Natural killer cell (primary cell): ENCODE results near the gene PDE11A. TPM values are rescaled to one million over a fixed set of nuclear protein-coding genes. Genes with fewer than 3 reads are reported as not detected.

Experiments used
- ATAC-seq, 3 donors: fragments of 150-1000 bp in 2 of 3; fragments of 200-7000 bp in 1 of 3; cut with Tn5 transposase; 1 replicate in 1 of 3; 2 replicates in 2 of 3; pipeline ENCODE4 v1.10.0; 2021; ENCODE audit warnings: mild to moderate bottlenecking in 2 of 3, moderate library complexity in 2 of 3
- DNase-seq, 2 donors: peaks; one replicate each; pipeline versions ENCODE4 v3.0.0 to v3.0.0-alpha.2; 2013 to 2021; ENCODE audit warnings: mixed read lengths in 1 of 2
- H3K27ac ChIP-seq: one replicate; pipeline ENCODE4 v1.5.1; 2013; ENCODE audit warnings: mild to moderate bottlenecking, low read length
- H3K27me3 ChIP-seq: one replicate; pipeline ENCODE4 v1.6.1; 2013; ENCODE audit warnings: low read length; ENCODE audit not compliant: control insufficient read depth, insufficient read depth
- H3K36me3 ChIP-seq: one replicate; pipeline ENCODE4 v1.6.1; 2013; ENCODE audit warnings: low read length; ENCODE audit not compliant: control insufficient read depth, insufficient read depth
- H3K4me1 ChIP-seq: one replicate; pipeline ENCODE4 v1.6.1; 2013; ENCODE audit warnings: low read length; ENCODE audit not compliant: control insufficient read depth, insufficient read depth
- H3K4me3 ChIP-seq: one replicate; pipeline ENCODE4 v1.5.1; 2013; ENCODE audit warnings: low read length
- H3K9me3 ChIP-seq: one replicate; pipeline ENCODE4 v1.6.1; 2013; ENCODE audit warnings: low read length; ENCODE audit not compliant: control insufficient read depth, insufficient read depth
- H3K27ac Mint-ChIP-seq, 2 donors: one replicate each; pipeline ENCODE4 v1.8.0; 2022; ENCODE audit warnings: mild to moderate bottlenecking in 2 of 2, mixed read lengths in 2 of 2, moderate library complexity in 1 of 2
- H3K27me3 Mint-ChIP-seq, 2 donors: one replicate each; pipeline ENCODE4 v1.8.0; 2022; ENCODE audit warnings: low read depth in 2 of 2, mixed read lengths in 2 of 2
- H3K36me3 Mint-ChIP-seq: one replicate; pipeline ENCODE4 v1.8.0; 2022; ENCODE audit warnings: mixed read lengths
- H3K4me1 Mint-ChIP-seq, 2 donors: one replicate each; pipeline ENCODE4 v1.8.0; 2022; ENCODE audit warnings: mixed read lengths in 2 of 2
- H3K4me3 Mint-ChIP-seq: one replicate; pipeline ENCODE4 v1.8.0; 2022; ENCODE audit warnings: mild to moderate bottlenecking, moderate library complexity, mixed read lengths
- H3K9me3 Mint-ChIP-seq, 2 donors: one replicate each; pipeline ENCODE4 v1.8.0; 2022; ENCODE audit warnings: mixed read lengths in 2 of 2
- WGBS: methylation state at CpG from one replicate; pipeline ENCODE4 v1.1.7; 2013; ENCODE audit warnings: missing lambda C conversion rate; ENCODE audit not compliant: insufficient coverage; 5-methylcytosine and 5-hydroxymethylcytosine counted together
- intact Hi-C: fragments of 100-400 bp; cut with micrococcal nuclease; formaldehyde crosslinking; loops from one replicate; pipeline ENCODE4 v1.14.2; 2022
- total RNA-seq, 4 donors: library from RNA; stranded (reverse); fragments of 120-200 nt in 1 of 4; gene quantifications; one replicate each; pipeline versions ENCODE4 v1.2.3 to v1.2.4, GENCODE V29; 2013 to 2022
- TF ChIP-seq, protein P1 (sequence below): fragments of 200-600 bp; IDR thresholded peaks from one replicate; pipeline ENCODE4 v1.8.0; 2022; ENCODE audit warnings: antibody characterized with exemption

PDE11A gene
- total RNA-seq, 3 donors from 2014 or later (not counting 1 experiment from before 2014, with no cell fraction given), result not detected

DNA sequence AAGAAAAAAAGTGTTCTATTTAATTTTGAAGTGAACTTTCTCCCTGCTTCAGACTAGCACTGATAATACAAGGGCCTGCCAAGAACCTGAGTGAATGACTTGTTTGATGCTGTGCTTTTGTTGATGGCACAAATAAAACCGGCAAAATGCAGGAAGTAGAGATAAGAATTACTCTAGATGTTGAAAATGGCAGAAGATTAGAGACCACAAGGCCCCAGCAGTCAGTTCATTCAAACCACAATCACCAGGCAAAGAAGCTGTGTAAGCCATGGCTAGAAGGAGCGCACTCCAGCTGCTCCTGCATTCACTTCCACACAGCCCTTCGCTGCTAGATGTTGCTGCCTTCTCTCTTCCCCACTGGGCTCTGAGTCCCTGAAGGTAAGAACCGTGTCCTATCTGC lies 383.0 kb downstream of the PDE11A start:
- Mint-ChIP-seq H3K4me3 (no peak overlapping the region), H3K27ac (no peak overlapping the region), H3K27me3 (peaks cover 2 to 7% of the 10 kb centered on the region in 2 donors), H3K36me3 (no peaks in the 10 kb centered on the region), H3K9me3 (no peaks in the 10 kb centered on the region), H3K4me1 (no peaks in the 10 kb centered on the region)
- Histone ChIP-seq H3K27me3 (no peaks in the 10 kb centered on the region), H3K4me1 (no peaks in the 10 kb centered on the region), H3K27ac (no peak overlapping the region), H3K9me3 (no peaks in the 10 kb centered on the region), H3K4me3 (no peak overlapping the region), H3K36me3 (no peaks in the 10 kb centered on the region)
- DNase-seq, result no peak
- 21% methylated on average over 4 of the region's 4 CpGs for WGBS
- no peak for ATAC-seq
- intact Hi-C loops, result no loop called here
- TF ChIP-seq, protein P1, sequence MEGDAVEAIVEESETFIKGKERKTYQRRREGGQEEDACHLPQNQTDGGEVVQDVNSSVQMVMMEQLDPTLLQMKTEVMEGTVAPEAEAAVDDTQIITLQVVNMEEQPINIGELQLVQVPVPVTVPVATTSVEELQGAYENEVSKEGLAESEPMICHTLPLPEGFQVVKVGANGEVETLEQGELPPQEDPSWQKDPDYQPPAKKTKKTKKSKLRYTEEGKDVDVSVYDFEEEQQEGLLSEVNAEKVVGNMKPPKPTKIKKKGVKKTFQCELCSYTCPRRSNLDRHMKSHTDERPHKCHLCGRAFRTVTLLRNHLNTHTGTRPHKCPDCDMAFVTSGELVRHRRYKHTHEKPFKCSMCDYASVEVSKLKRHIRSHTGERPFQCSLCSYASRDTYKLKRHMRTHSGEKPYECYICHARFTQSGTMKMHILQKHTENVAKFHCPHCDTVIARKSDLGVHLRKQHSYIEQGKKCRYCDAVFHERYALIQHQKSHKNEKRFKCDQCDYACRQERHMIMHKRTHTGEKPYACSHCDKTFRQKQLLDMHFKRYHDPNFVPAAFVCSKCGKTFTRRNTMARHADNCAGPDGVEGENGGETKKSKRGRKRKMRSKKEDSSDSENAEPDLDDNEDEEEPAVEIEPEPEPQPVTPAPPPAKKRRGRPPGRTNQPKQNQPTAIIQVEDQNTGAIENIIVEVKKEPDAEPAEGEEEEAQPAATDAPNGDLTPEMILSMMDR, result no peak

DNA sequence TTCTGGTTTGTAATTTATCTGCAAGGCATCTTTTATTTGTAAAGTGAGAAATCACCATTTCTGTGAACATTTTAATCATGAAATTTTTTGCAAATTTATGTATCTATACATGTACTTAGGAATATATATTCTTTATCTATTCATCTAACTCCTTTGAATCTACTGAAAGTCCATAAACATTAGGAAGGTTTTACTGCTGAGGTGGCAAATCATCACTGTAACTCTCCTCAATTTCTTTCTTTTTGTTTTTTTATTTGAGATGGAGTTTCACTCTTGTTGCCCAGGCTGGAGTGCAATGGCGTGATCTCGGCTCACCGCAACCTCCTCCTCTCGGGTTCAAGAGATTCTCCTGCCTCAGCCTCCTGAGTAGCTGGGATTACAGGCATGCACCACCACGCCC lies 383.7 kb downstream of the PDE11A start:
- DNase-seq, result no peak
- WGBS, result 100% methylated on average over 2 of the region's 5 CpGs
- Mint-ChIP-seq H3K4me3 (no peak overlapping the region), H3K36me3 (no peaks in the 10 kb centered on the region), H3K9me3 (no peaks in the 10 kb centered on the region), H3K27ac (no peak overlapping the region), H3K27me3 (peaks cover 2 to 4% of the 10 kb centered on the region in 2 donors), H3K4me1 (no peaks in the 10 kb centered on the region)
- Histone ChIP-seq H3K9me3 (no peaks in the 10 kb centered on the region), H3K4me1 (no peaks in the 10 kb centered on the region), H3K27ac (no peak overlapping the region), H3K27me3 (no peaks in the 10 kb centered on the region), H3K36me3 (no peaks in the 10 kb centered on the region), H3K4me3 (no peak overlapping the region)
- intact Hi-C loops, result no loop called here
- TF ChIP-seq, protein P1, result no peak
- no peak for ATAC-seq

DNA sequence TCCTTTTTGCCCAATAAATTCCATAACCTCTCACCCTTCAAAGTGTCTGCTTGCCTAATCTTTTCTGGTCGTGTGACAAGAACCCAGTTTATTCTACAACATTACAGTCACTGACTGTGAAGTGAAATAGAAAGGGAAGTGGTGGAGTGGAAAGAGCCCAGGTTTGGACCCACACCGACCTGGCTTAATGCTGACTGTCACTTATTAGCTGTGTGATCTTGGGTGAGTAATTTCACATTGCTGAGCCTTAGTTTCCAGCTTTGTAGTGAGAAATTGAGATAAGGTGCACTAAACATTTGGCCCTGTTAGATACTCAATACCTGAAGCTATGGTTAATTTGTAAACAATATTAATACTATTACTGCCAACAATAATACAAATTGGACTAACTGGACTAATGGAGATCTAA lies 388.9 kb downstream of the PDE11A start:
- no peak overlapping the region for H3K27ac ChIP-seq
- Mint-ChIP-seq H3K4me3 (no peak overlapping the region), H3K27ac (no peak overlapping the region), H3K9me3 (no peaks in the 10 kb centered on the region), H3K27me3 (peaks cover 0 to 4% of the 10 kb centered on the region in 2 donors), H3K36me3 (no peaks in the 10 kb centered on the region), H3K4me1 (no peaks in the 10 kb centered on the region)
- no peaks in the 10 kb centered on the region for H3K36me3 ChIP-seq
- intact Hi-C loops, result no loop called here
- no peaks in the 10 kb centered on the region for H3K9me3 ChIP-seq
- DNase-seq, result no peak
- WGBS, result 90% methylated on average over 2 of the region's 2 CpGs
- ATAC-seq, result no peak
- H3K4me1 ChIP-seq, result no peaks in the 10 kb centered on the region
- no peak overlapping the region for H3K4me3 ChIP-seq
- TF ChIP-seq, protein P1, result no peak
- no peaks in the 10 kb centered on the region for H3K27me3 ChIP-seq
